HEK293 (cell line): Measurements from ENCODE around the gene FBXO36.

Experiments
- CTCF ChIA-PET: fragments of 350-600 bp; formaldehyde crosslinking; extraction: SDS; loops from one replicate; lab custom pipeline; 2021; ENCODE audit warnings: antibody characterized with exemption; lab: Yijun Ruan, JAX
- POLR2A ChIA-PET: fragments of 300-600 bp; formaldehyde crosslinking; extraction: SDS; loops from one replicate; lab custom pipeline; 2020; ENCODE audit warnings: antibody characterized with exemption, inconsistent platforms; lab: Yijun Ruan, JAX
- H3K27ac ChIP-seq: fragments of 200-500 bp; sonication (Bioruptor generic); 2 replicates; pipeline ENCODE4 v1.5.1; 2014; ENCODE audit warnings: low read depth, low read length, control low read depth, inconsistent platforms; ENCODE audit errors: extremely low read depth
- H3K36me3 ChIP-seq, 2 experiments: fragments of 200-500 bp in 1 of 2; sonication (Bioruptor generic) in 1 of 2; 1 replicate in 1 of 2; 2 replicates in 1 of 2; pipeline ENCODE4 v1.5.1; 2014 to 2017; ENCODE audit warnings: inconsistent platforms in 2 of 2, low read length in 2 of 2; ENCODE audit not compliant: control insufficient read depth in 2 of 2, insufficient read depth in 1 of 2
- H3K4me1 ChIP-seq: fragments of 200-500 bp; sonication (Bioruptor generic); 2 replicates; pipeline ENCODE4 v1.5.1; 2014; ENCODE audit warnings: mild to moderate bottlenecking, low read length, inconsistent platforms; ENCODE audit not compliant: control insufficient read depth, insufficient read depth
- H3K4me3 ChIP-seq: 2 replicates; pipeline ENCODE4 v1.5.1; 2011; ENCODE audit warnings: low read depth, mild to moderate bottlenecking, control low read depth, low read length, moderate library complexity
- H3K9me3 ChIP-seq: fragments of 200-500 bp; sonication (Bioruptor generic); 2 replicates; pipeline ENCODE4 v1.5.1; 2014; ENCODE audit warnings: low read depth, low read length, inconsistent platforms; ENCODE audit not compliant: control insufficient read depth, insufficient read depth
- BCL11A ChIP-seq: fragments of 450-650 bp; formaldehyde crosslinking; IDR thresholded peaks from 2 replicates; pipeline ENCODE4 v1.5.1; 2016; ENCODE audit warnings: low read depth, missing biosample characterization, missing genetic modification characterization
- KLF9 ChIP-seq: fragments of 450-650 bp; formaldehyde crosslinking; IDR thresholded peaks from 2 replicates; pipeline ENCODE4 v1.5.1; 2016; ENCODE audit warnings: missing biosample characterization, missing genetic modification characterization, low read depth
- SP3 ChIP-seq: fragments of 450-650 bp; formaldehyde crosslinking; IDR thresholded peaks from 2 replicates; pipeline ENCODE4 v1.5.1; 2016; ENCODE audit warnings: missing biosample characterization, missing genetic modification characterization
- SP7 ChIP-seq: fragments of 450-650 bp; formaldehyde crosslinking; IDR thresholded peaks from 2 replicates; pipeline ENCODE4 v1.5.1; 2016; ENCODE audit warnings: missing biosample characterization, missing genetic modification characterization
- WT1 ChIP-seq: fragments of 450-650 bp; formaldehyde crosslinking; IDR thresholded peaks from 2 replicates; pipeline ENCODE4 v1.5.1; 2016; ENCODE audit warnings: missing biosample characterization, missing genetic modification characterization
- ZBTB10 ChIP-seq: fragments of 450-650 bp; formaldehyde crosslinking; IDR thresholded peaks from 2 replicates; pipeline ENCODE4 v1.5.1; 2016; ENCODE audit warnings: missing biosample characterization, missing genetic modification characterization
- ZBTB17 ChIP-seq: fragments of 450-650 bp; formaldehyde crosslinking; IDR thresholded peaks from 2 replicates; pipeline ENCODE4 v1.5.1; 2016; ENCODE audit warnings: missing biosample characterization, missing genetic modification characterization
- ZFP37 ChIP-seq: fragments of 450-650 bp; formaldehyde crosslinking; IDR thresholded peaks from 2 replicates; pipeline ENCODE4 v1.5.1; 2016; ENCODE audit warnings: missing biosample characterization, missing genetic modification characterization
- ZNF221 ChIP-seq: fragments of 450-650 bp; formaldehyde crosslinking; IDR thresholded peaks from 2 replicates; pipeline ENCODE4 v1.5.1; 2017; ENCODE audit warnings: missing biosample characterization, missing genetic modification characterization, borderline replicate concordance
- ZNF248 ChIP-seq: fragments of 450-650 bp; formaldehyde crosslinking; IDR thresholded peaks from 2 replicates; pipeline ENCODE4 v1.5.1; 2017; ENCODE audit warnings: missing biosample characterization, missing genetic modification characterization
- ZNF510 ChIP-seq: fragments of 450-650 bp; formaldehyde crosslinking; IDR thresholded peaks from 2 replicates; pipeline ENCODE4 v1.5.1; 2018; ENCODE audit warnings: mild to moderate bottlenecking, missing genetic modification characterization, missing biosample characterization; ENCODE audit not compliant: insufficient replicate concordance
- ZNF518A ChIP-seq: fragments of 450-650 bp; formaldehyde crosslinking; conservative IDR thresholded peaks from 2 replicates; pipeline ENCODE4 v1.5.1; 2016; ENCODE audit warnings: low read depth, missing biosample characterization, missing genetic modification characterization
- ZNF670 ChIP-seq: fragments of 450-650 bp; formaldehyde crosslinking; IDR thresholded peaks from 2 replicates; pipeline ENCODE4 v1.5.1; 2016; ENCODE audit warnings: missing biosample characterization, missing genetic modification characterization, low read depth
- ZSCAN30 ChIP-seq: fragments of 450-650 bp; IDR thresholded peaks from 2 replicates; pipeline ENCODE4 v1.5.1; 2018; ENCODE audit warnings: missing biosample characterization, mild to moderate bottlenecking, missing genetic modification characterization, moderate library complexity
- ZXDB ChIP-seq: fragments of 450-650 bp; formaldehyde crosslinking; IDR thresholded peaks from 2 replicates; pipeline ENCODE4 v1.5.1; 2016; ENCODE audit warnings: missing biosample characterization, missing genetic modification characterization
- TF ChIP-seq, protein P1 (sequence below): fragments of 450-650 bp; formaldehyde crosslinking; IDR thresholded peaks from 2 replicates; pipeline ENCODE4 v1.5.1; 2016; ENCODE audit warnings: missing biosample characterization, missing genetic modification characterization
- TF ChIP-seq, protein P2 (sequence below): fragments of 450-650 bp; formaldehyde crosslinking; IDR thresholded peaks from 2 replicates; pipeline ENCODE4 v1.5.1; 2016; ENCODE audit warnings: missing biosample characterization, missing genetic modification characterization
- TF ChIP-seq, protein P3 (sequence below): fragments of 450-650 bp; formaldehyde crosslinking; IDR thresholded peaks from 2 replicates; pipeline ENCODE4 v1.5.1; 2017; ENCODE audit warnings: missing biosample characterization, missing genetic modification characterization

Gene FBXO36

GRCh38 chr2:229920011-229920641 is 2.2 kb upstream of the FBXO36 start (continued):
- TF ChIP-seq, protein P1, sequence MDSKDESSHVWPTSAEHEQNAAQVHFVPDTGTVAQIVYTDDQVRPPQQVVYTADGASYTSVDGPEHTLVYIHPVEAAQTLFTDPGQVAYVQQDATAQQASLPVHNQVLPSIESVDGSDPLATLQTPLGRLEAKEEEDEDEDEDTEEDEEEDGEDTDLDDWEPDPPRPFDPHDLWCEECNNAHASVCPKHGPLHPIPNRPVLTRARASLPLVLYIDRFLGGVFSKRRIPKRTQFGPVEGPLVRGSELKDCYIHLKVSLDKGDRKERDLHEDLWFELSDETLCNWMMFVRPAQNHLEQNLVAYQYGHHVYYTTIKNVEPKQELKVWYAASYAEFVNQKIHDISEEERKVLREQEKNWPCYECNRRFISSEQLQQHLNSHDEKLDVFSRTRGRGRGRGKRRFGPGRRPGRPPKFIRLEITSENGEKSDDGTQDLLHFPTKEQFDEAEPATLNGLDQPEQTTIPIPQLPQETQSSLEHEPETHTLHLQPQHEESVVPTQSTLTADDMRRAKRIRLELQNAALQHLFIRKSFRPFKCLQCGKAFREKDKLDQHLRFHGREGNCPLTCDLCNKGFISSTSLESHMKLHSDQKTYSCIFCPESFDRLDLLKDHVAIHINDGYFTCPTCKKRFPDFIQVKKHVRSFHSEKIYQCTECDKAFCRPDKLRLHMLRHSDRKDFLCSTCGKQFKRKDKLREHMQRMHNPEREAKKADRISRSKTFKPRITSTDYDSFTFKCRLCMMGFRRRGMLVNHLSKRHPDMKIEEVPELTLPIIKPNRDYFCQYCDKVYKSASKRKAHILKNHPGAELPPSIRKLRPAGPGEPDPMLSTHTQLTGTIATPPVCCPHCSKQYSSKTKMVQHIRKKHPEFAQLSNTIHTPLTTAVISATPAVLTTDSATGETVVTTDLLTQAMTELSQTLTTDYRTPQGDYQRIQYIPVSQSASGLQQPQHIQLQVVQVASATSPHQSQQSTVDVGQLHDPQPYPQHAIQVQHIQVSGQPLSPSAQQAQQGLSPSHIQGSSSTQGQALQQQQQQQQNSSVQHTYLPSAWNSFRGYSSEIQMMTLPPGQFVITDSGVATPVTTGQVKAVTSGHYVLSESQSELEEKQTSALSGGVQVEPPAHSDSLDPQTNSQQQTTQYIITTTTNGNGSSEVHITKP (tag by site-specific recombination) = 0 out of 2 replicates have a peak, but pooled peaks have one; percentile 9
- TF ChIP-seq, protein P2, sequence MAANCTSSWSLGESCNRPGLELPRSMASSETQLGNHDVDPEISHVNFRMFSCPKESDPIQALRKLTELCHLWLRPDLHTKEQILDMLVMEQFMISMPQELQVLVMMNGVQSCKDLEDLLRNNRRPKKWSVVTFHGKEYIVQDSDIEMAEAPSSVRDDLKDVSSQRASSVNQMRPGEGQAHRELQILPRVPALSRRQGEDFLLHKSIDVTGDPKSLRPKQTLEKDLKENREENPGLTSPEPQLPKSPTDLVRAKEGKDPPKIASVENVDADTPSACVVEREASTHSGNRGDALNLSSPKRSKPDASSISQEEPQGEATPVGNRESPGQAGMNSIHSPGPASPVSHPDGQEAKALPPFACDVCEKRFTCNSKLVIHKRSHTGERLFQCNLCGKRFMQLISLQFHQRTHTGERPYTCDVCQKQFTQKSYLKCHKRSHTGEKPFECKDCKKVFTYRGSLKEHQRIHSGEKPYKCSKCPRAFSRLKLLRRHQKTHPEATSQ (tag by site-specific recombination) = no peak
- TF ChIP-seq ZNF518A (tag by site-specific recombination) (no peak), ZNF510 (tag by site-specific recombination) (no peak), ZFP37 (0 out of 2 replicates have a peak, but pooled peaks have one; percentile 23), ZNF670 (tag by site-specific recombination) (no peak), ZNF248 (no peak), ZSCAN30 (tag by site-specific recombination) (no peak), ZBTB17 (tag by site-specific recombination) (0 out of 2 replicates have a peak, but pooled peaks have one; percentile 28), ZNF221 (tag by site-specific recombination) (no peak), KLF9 (no peak)

DNA sequence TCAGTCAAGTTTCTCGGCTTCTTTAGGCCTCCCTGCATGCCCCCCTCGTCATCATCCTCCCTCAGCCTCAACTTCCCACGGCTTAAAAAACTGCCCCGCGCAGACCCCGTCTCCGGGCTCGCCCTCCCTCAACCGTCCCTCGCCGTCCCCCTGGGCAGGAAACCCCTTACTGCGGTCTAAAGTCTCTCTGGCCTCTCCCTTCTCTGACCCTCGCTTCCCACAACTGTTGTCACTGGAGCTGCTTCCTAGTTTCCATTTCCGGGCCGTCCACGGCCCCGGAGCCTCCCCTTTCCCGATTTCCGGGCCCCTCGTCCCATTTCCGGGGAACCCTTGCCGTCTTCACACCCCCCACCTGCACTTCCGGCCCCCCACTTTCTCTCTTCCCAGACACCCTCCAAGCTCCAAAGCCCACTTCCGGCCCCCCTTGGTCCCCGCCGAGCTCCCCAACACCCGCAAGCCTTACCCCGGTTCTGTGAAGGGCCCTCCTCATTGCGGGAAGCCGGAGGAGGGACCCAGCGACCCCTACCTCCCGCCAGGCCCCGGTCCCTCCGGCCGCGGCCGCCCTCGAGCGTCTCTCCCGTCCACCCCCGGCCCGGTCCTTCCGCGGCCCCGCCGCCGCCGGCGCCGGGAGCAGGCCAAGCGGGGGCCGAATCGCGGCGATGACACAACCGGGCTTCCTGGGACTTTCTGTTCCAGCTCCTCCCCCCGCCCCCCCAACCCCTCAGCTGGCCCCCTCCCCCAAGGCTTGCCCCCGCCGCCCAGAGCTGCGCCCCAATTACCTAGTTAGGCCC is 1.0 kb upstream of the FBXO36 start:
- Histone ChIP-seq H3K36me3 (peaks cover 8 to 19% of the 10 kb centered on the region in 2 experiments; a peak in 2 of 3 replicates), H3K4me1 (no peaks in the 10 kb centered on the region), H3K27ac (peak overlapping the region; percentile 92), H3K4me3 (peak overlapping the region; percentile 95), H3K9me3 (no peaks in the 10 kb centered on the region)
- ChIA-PET CTCF (interaction anchor here (0.5 to 1.8 kb wide), 2 partner anchors 9 to 17 kb away, joined by 5 to 7 read pairs; no protein-coding TSS in a partner anchor), POLR2A (interaction anchor here (0.6 to 1.9 kb wide), 12 partner anchors 8 to 1793 kb away, joined by 3 to 17 read pairs (median 4); no protein-coding TSS in a partner anchor)
- TF ChIP-seq BCL11A (tag by site-specific recombination) = no peak
- peak; percentile 10 for TF ChIP-seq SP3 (tag by site-specific recombination)
- TF ChIP-seq ZBTB10 (tag by site-specific recombination) = peak; percentile 98
- TF ChIP-seq SP7 (tag by site-specific recombination) = 0 out of 2 replicates have a peak, but pooled peaks have one; percentile 23
- TF ChIP-seq ZXDB (tag by site-specific recombination) = peak; percentile 89
- TF ChIP-seq WT1 (tag by site-specific recombination) = peak; percentile 36; the same call in 1 of the 2 replicates
- TF ChIP-seq, protein P3, sequence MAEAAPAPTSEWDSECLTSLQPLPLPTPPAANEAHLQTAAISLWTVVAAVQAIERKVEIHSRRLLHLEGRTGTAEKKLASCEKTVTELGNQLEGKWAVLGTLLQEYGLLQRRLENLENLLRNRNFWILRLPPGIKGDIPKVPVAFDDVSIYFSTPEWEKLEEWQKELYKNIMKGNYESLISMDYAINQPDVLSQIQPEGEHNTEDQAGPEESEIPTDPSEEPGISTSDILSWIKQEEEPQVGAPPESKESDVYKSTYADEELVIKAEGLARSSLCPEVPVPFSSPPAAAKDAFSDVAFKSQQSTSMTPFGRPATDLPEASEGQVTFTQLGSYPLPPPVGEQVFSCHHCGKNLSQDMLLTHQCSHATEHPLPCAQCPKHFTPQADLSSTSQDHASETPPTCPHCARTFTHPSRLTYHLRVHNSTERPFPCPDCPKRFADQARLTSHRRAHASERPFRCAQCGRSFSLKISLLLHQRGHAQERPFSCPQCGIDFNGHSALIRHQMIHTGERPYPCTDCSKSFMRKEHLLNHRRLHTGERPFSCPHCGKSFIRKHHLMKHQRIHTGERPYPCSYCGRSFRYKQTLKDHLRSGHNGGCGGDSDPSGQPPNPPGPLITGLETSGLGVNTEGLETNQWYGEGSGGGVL (tag by site-specific recombination) = peak; percentile 56
